ENCODE measurements around the gene CYCS. TPM values are rescaled to one million over a fixed set of nuclear protein-coding genes. Genes with fewer than 3 reads are reported as not detected.
"Not testable (repeated sequence)": the region's sequence is repeated elsewhere in the genome, so short reads cannot be mapped to it uniquely, and the experiment has no call there.

CYCS gene
- total and polyA plus RNA-seq, 2 donors = 73.7 to 114 TPM

- 55% methylated on average over 2 of the region's 2 CpGs for WGBS
- no peaks in the 10 kb centered on the region for H3K27me3 ChIP-seq (ENCODE audit: control insufficient read depth in 2 of 2, insufficient read depth in 1 of 2, low read length in 1 of 2)
- H3K27ac ChIP-seq (ENCODE audit: low read depth in 1 of 2, low read length in 1 of 2) = no peak overlapping the region
- H3K4me1 ChIP-seq (ENCODE audit: control insufficient read depth in 2 of 2, insufficient read depth in 2 of 2, low read length in 2 of 2) = no peaks in the 10 kb centered on the region
- H3K9me3 ChIP-seq (ENCODE audit: control insufficient read depth in 2 of 2, insufficient read depth in 1 of 2, low read length in 1 of 2) = no peaks in the 10 kb centered on the region
- H3K4me3 ChIP-seq (ENCODE audit: low read length in 2 of 2) = no peak overlapping the region
- H3K36me3 ChIP-seq (ENCODE audit: control insufficient read depth in 2 of 2, insufficient read depth in 2 of 2, low read length in 1 of 2) = no peaks in the 10 kb centered on the region
- no peak for DNase-seq (ENCODE audit: low read depth in 6 of 9, low spot score in 9 of 9)
Observed at GRCh38 chr7:25087855-25088254, 37.2 kb downstream of the CYCS start.

GRCh38 chr7:25084821-25085220 is 40.2 kb downstream of the CYCS start:
- no peaks in the 10 kb centered on the region for H3K4me1 ChIP-seq (ENCODE audit: control insufficient read depth in 2 of 2, insufficient read depth in 2 of 2, low read length in 2 of 2)

DNA sequence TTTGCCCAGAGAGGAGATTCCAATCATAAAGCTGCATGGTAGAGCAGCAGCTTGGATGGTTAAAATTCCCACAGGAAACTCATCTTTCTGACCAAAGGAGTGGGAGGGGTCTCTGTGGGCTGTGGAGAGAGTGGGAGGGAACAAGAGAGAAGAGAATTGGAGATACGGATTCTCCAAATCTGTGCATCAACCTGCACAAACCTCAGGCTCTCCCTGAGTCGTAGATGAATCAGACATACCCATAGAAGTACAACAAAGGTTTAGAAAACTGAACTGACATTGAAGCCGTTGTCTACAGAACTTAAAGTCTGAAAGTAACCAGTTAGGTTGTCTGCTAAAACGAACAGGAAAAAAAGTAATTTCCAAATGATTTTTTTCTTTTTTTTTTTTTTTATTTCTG is 41.9 kb downstream of the CYCS start:
- Histone ChIP-seq H3K9me3 (ENCODE audit: control insufficient read depth in 2 of 2, insufficient read depth in 1 of 2, low read length in 1 of 2) (no peaks in the 10 kb centered on the region), H3K4me1 (ENCODE audit: control insufficient read depth in 2 of 2, insufficient read depth in 2 of 2, low read length in 2 of 2) (no peaks in the 10 kb centered on the region), H3K4me3 (ENCODE audit: low read length in 2 of 2) (no peak overlapping the region), H3K27ac (ENCODE audit: low read depth in 1 of 2, low read length in 1 of 2) (no peak overlapping the region), H3K27me3 (ENCODE audit: control insufficient read depth in 2 of 2, insufficient read depth in 1 of 2, low read length in 1 of 2) (no peaks in the 10 kb centered on the region), H3K36me3 (ENCODE audit: control insufficient read depth in 2 of 2, insufficient read depth in 2 of 2, low read length in 1 of 2) (no peaks in the 10 kb centered on the region)
- DNase-seq (ENCODE audit: low read depth in 6 of 9, low spot score in 9 of 9) = no peak
- WGBS = 86% methylated on average over 4 of the region's 4 CpGs

More at GRCh38 chr7:25084821-25085220, 40.2 kb downstream of the CYCS start:
- 96% methylated on average over 2 of the region's 2 CpGs for WGBS
- Histone ChIP-seq H3K4me3 (ENCODE audit: low read length in 2 of 2) (no peak overlapping the region), H3K9me3 (ENCODE audit: control insufficient read depth in 2 of 2, insufficient read depth in 1 of 2, low read length in 1 of 2) (no peaks in the 10 kb centered on the region), H3K27me3 (ENCODE audit: control insufficient read depth in 2 of 2, insufficient read depth in 1 of 2, low read length in 1 of 2) (no peaks in the 10 kb centered on the region), H3K27ac (ENCODE audit: low read depth in 1 of 2, low read length in 1 of 2) (no peak overlapping the region), H3K36me3 (ENCODE audit: control insufficient read depth in 2 of 2, insufficient read depth in 2 of 2, low read length in 1 of 2) (no peaks in the 10 kb centered on the region)
- no peak for DNase-seq (ENCODE audit: low read depth in 6 of 9, low spot score in 9 of 9)

- 96% methylated on average over 4 of the region's 4 CpGs for WGBS
Observed at GRCh38 chr7:25082041-25082440, 43.0 kb downstream of the CYCS start.

DNA sequence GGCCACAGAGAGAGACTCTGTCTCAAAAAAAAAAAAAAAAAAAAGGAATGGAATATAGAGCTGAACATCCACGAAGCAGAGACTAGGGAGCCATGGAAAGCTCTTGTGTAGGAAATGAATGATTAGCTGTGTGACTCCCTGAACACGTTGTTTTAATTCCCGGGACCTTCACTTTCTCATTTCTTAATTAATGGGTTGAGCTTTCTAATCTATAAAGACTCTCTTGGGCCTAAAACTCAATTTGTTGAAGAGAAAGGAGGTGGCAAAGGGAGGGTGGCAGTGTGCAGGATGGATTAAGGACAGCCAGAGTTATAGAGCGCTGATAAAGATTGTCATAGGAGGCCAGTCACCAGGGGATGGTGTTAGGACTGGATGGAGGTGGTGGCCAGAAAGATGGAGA is 48.0 kb downstream of the CYCS start:
- WGBS = 95% methylated on average over 4 of the region's 4 CpGs
- H3K4me3 ChIP-seq (ENCODE audit: low read length in 2 of 2) = no peak overlapping the region
- no peaks in the 10 kb centered on the region for H3K9me3 ChIP-seq (ENCODE audit: control insufficient read depth in 2 of 2, insufficient read depth in 1 of 2, low read length in 1 of 2)
- no peaks in the 10 kb centered on the region for H3K4me1 ChIP-seq (ENCODE audit: control insufficient read depth in 2 of 2, insufficient read depth in 2 of 2, low read length in 2 of 2)
- H3K27me3 ChIP-seq (ENCODE audit: control insufficient read depth in 2 of 2, insufficient read depth in 1 of 2, low read length in 1 of 2) = no peaks in the 10 kb centered on the region
- no peak for DNase-seq (ENCODE audit: low read depth in 6 of 9, low spot score in 9 of 9)
- H3K27ac ChIP-seq (ENCODE audit: low read depth in 1 of 2, low read length in 1 of 2) = no peak overlapping the region
- H3K36me3 ChIP-seq (ENCODE audit: control insufficient read depth in 2 of 2, insufficient read depth in 2 of 2, low read length in 1 of 2) = no peaks in the 10 kb centered on the region

More at GRCh38 chr7:25082041-25082440, 43.0 kb downstream of the CYCS start:
- not testable (repeated sequence) for H3K4me3 ChIP-seq (ENCODE audit: low read length in 2 of 2); H3K27ac ChIP-seq (ENCODE audit: low read depth in 1 of 2, low read length in 1 of 2); H3K9me3 ChIP-seq (ENCODE audit: control insufficient read depth in 2 of 2, insufficient read depth in 1 of 2, low read length in 1 of 2); H3K36me3 ChIP-seq (ENCODE audit: control insufficient read depth in 2 of 2, insufficient read depth in 2 of 2, low read length in 1 of 2); DNase-seq (ENCODE audit: low read depth in 6 of 9, low spot score in 9 of 9); H3K27me3 ChIP-seq (ENCODE audit: control insufficient read depth in 2 of 2, insufficient read depth in 1 of 2, low read length in 1 of 2); H3K4me1 ChIP-seq (ENCODE audit: control insufficient read depth in 2 of 2, insufficient read depth in 2 of 2, low read length in 2 of 2)

- Histone ChIP-seq H3K4me1 (ENCODE audit: control insufficient read depth in 2 of 2, insufficient read depth in 2 of 2, low read length in 2 of 2) (no peaks in the 10 kb centered on the region), H3K4me3 (ENCODE audit: low read length in 2 of 2) (no peak overlapping the region), H3K27ac (ENCODE audit: low read depth in 1 of 2, low read length in 1 of 2) (no peak overlapping the region), H3K36me3 (ENCODE audit: control insufficient read depth in 2 of 2, insufficient read depth in 2 of 2, low read length in 1 of 2) (no peaks in the 10 kb centered on the region), H3K27me3 (ENCODE audit: control insufficient read depth in 2 of 2, insufficient read depth in 1 of 2, low read length in 1 of 2) (no peaks in the 10 kb centered on the region), H3K9me3 (ENCODE audit: control insufficient read depth in 2 of 2, insufficient read depth in 1 of 2, low read length in 1 of 2) (no peaks in the 10 kb centered on the region)
- DNase-seq (ENCODE audit: low read depth in 6 of 9, low spot score in 9 of 9) = no peak
- 94% methylated on average over 8 of the region's 8 CpGs for WGBS
Observed at GRCh38 chr7:25075459-25075858, 49.6 kb downstream of the CYCS start.

DNA sequence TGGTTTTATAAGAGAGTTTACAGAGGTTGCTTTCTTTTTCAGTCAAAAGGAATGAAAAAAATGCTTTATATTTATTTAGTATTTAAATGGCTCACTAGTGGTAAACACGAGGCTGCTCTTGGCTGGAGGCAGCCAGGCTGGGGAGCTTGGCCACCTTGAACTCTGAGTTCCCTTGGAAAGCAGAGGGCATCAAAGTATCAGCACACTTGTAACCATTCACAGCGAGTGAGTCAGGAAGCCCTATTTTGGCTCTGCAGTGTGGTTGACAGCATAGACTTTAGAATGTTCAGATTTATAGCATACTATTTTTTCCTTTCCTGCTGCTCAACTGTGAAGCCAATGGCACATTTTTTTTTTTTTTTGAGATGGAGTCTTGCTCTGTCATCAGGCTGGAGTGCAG is 51.6 kb downstream of the CYCS start:
- no peaks in the 10 kb centered on the region for H3K4me1 ChIP-seq (ENCODE audit: control insufficient read depth in 2 of 2, insufficient read depth in 2 of 2, low read length in 2 of 2)
- no peak overlapping the region for H3K27ac ChIP-seq (ENCODE audit: low read depth in 1 of 2, low read length in 1 of 2)
- H3K9me3 ChIP-seq (ENCODE audit: control insufficient read depth in 2 of 2, insufficient read depth in 1 of 2, low read length in 1 of 2) = no peaks in the 10 kb centered on the region
- H3K4me3 ChIP-seq (ENCODE audit: low read length in 2 of 2) = no peak overlapping the region
- no peak for DNase-seq (ENCODE audit: low read depth in 6 of 9, low spot score in 9 of 9)
- H3K36me3 ChIP-seq (ENCODE audit: control insufficient read depth in 2 of 2, insufficient read depth in 2 of 2, low read length in 1 of 2) = no peaks in the 10 kb centered on the region
- 30% methylated on average over 2 of the region's 2 CpGs for WGBS
- no peaks in the 10 kb centered on the region for H3K27me3 ChIP-seq (ENCODE audit: control insufficient read depth in 2 of 2, insufficient read depth in 1 of 2, low read length in 1 of 2)

Other genes starting within 250 kb of the CYCS start
- gene OSBPL3, start 145.1 kb downstream of the CYCS start, total RNA-seq = 9.1 TPM
- 23.3 TPM for gene OSBPL3, start 145.1 kb downstream of the CYCS start, polyA plus RNA-seq
- gene NPVF, start 103.2 kb upstream of the CYCS start, total RNA-seq = 0.05 TPM
- 0.71 TPM for gene NPVF, start 103.2 kb upstream of the CYCS start, polyA plus RNA-seq

Data from thymus (tissue), 11 donors.